Breast epithelium (tissue), 3 donors: ENCODE measurements around the gene ACACB.

Experiments used
- POLR2A ChIP-seq: fragments of 450-650 bp; IDR thresholded peaks from one replicate; pipeline ENCODE4 v1.6.1; 2016; ENCODE audit warnings: antibody characterized with exemption, mild to moderate bottlenecking, moderate library complexity
- TF ChIP-seq, protein P1 (sequence below), 3 donors: fragments of 450-650 bp; IDR thresholded peaks; one replicate each; pipeline ENCODE4 v1.5.1; 2016 to 2017; ENCODE audit warnings: antibody characterized with exemption in 3 of 3, mild to moderate bottlenecking in 3 of 3, moderate library complexity in 3 of 3

DNA sequence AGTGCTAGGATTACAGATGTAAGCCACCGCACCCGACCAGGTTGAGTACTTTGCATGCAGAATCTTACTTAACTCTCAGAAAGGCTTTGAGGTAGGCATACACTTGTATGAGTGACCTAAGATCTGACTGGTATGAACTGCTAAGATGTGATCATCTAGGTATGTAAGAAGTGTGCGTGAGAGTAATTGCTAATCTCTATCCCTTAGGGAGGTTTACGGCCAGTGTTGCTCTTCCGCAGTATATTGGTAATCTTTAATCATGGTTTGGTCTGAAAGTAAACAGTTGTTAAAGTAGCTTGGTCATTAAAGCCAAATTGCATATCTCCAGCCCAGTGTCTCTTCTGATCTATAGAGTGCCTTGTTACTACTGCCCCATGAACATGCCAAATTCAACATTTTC, 11.2 kb upstream of the ACACB start:
- TF ChIP-seq, protein P1, sequence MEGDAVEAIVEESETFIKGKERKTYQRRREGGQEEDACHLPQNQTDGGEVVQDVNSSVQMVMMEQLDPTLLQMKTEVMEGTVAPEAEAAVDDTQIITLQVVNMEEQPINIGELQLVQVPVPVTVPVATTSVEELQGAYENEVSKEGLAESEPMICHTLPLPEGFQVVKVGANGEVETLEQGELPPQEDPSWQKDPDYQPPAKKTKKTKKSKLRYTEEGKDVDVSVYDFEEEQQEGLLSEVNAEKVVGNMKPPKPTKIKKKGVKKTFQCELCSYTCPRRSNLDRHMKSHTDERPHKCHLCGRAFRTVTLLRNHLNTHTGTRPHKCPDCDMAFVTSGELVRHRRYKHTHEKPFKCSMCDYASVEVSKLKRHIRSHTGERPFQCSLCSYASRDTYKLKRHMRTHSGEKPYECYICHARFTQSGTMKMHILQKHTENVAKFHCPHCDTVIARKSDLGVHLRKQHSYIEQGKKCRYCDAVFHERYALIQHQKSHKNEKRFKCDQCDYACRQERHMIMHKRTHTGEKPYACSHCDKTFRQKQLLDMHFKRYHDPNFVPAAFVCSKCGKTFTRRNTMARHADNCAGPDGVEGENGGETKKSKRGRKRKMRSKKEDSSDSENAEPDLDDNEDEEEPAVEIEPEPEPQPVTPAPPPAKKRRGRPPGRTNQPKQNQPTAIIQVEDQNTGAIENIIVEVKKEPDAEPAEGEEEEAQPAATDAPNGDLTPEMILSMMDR (IDR thresholded peaks at IDR 0.05) = no peak
- TF ChIP-seq POLR2A = no peak
